ENCODE results near the gene CARS1.

The CARS1 gene

GRCh38 chr11:3007404-3008010 is 49.7 kb downstream of the CARS1 start:
- DNase-seq, result no peak

DNA sequence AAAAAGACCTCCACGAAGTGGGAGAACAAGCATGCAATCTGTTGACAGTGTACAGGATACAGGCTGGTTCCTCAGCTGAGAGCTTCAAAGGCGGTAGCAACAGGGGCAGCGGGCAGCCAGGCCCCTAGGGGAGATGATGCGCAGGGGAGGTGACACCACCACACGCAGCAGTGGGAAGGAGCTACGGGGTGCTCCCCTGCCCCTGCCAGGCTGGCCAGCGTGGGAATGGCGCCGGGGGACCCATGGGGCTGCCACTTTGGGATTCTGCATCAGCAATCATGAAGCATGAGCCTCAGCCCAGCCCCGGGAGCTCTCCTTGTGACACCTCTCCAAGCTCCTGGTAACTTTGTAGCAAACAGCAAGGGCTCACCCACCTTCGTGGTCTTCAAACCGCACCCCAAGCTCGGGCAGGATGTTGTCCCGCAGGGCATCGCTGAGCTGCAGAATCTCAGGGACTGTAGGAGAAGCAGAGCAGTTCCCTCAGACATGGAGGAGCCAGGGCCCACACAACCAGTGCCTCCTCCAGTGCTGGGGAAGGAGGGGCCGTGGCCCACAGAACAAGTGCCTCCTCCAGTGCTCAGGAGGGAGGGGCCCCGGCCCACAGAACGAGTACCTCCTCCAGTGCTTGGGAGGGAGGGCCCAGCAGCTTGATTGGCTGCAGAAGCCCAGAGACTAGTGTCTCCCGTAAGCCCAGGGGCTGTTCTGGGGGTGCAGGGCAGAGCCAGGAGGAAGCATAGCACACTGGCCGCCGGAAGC is 50.5 kb downstream of the CARS1 start:
- no peak for DNase-seq

GRCh38 chr11:3004481-3004880 is 52.7 kb downstream of the CARS1 start:
- DNase-seq, result no peak

- DNase-seq, result no peak
Measured at GRCh38 chr11:3003396-3004231, 53.6 kb downstream of the CARS1 start.

DNA sequence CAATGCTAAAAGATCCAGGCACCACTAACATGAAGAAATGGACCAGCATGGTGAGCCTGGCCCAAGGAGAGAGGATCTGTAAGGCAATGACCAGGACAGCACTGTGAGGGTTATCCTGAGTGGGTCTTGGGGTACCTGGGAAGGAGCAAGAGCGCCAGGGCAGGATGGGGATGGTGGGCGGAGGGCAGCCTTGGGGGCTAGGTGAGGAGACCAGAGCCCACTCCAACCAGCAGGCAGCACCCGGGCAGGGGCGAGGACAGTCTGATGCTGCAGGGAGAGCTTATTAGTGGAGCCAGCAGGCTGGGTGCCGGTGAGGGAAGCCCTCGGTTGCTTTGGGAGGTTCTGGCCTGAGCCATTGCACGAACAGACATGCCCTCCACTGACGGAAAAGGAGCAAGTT is 54.4 kb downstream of the CARS1 start:
- DNase-seq, result no peak

- DNase-seq, result no peak
Measured at GRCh38 chr11:3002351-3002861, 54.8 kb downstream of the CARS1 start.

- DNase-seq, result no peak
Measured at GRCh38 chr11:3001496-3001895, 55.7 kb downstream of the CARS1 start.

- peak; percentile 92 to 94 for DNase-seq
Measured at GRCh38 chr11:3000032-3000961, 56.9 kb downstream of the CARS1 start.

GRCh38 chr11:2999464-2999998 is 57.7 kb downstream of the CARS1 start:
- no peak for DNase-seq

- DNase-seq, result no peak
Measured at GRCh38 chr11:2998073-2998850, 59.0 kb downstream of the CARS1 start.

- no peak for DNase-seq
Measured at GRCh38 chr11:2997406-2997805, 59.8 kb downstream of the CARS1 start.

- DNase-seq, result no peak
Measured at GRCh38 chr11:2996976-2997375, 60.2 kb downstream of the CARS1 start.

GRCh38 chr11:2995893-2996554 is 61.2 kb downstream of the CARS1 start:
- DNase-seq, result no peak

- no peak for DNase-seq
Measured at GRCh38 chr11:2995031-2995561, 62.1 kb downstream of the CARS1 start.

DNA sequence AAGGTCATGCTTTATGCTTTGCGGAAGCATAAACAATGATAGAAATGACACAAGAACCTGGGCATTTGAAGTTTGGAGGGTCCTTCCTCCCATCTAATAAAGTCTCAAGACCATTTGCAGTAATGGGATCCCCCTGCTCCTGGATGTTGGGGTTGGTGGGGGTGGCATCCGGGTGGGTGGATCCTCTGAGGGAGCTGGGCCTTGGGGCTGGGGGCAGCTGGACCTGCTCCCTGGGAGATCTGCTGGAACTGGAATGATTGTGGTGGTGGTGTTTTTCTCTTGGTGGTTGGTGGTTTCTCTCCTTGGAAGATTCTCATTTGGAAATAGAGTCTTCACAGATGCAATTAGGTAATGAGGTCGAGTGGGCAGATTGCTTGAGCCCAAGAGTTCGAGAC is 62.9 kb downstream of the CARS1 start:
- no peak for DNase-seq

- DNase-seq, result no peak
Measured at GRCh38 chr11:2992997-2993325, 64.3 kb downstream of the CARS1 start.

DNA sequence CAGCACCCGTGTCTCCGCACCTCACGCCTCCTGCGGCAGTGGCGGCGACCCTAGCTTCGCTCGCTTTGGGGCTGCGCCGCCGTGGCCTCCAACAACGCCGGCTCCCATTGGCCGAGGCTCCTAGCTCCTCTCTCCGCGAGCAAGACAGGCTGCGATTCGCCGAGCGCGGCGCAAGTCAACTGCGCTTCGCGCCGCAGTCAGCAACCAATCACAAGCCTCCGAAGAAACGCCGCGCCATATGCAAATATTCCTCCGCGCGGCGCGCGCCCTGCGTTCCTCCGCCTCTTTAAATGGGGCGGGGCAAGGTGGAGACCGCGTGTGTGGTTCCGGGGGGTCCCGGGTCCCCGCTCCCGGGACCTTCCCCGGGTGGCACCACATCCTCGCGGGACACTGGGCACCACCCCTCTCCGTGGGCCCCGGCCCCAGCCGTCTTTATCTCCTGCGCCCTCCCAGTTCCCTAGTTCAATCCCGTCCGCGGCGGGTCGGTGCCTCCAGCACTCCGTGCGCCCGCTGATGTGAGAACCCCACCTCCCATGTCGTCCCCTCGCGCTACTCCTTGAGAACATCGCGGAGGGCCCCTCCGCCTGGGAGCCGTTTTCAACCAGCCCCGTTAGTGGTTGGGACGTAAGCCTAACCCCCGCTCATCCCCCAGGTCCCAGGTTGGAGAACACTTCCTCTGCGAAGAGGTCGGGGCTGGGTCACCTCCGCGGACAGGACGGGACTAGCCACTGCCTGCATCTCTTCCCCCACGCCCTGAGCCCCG is 64.8 kb downstream of the CARS1 start, which contains the start of gene NAP1L4:
Gene NAP1L4, minus strand, starts transcription at position 96 of the 763 bp plus-strand sequence. CDS start 13,109 bp downstream, outside the sequence.
- DNase-seq, result peak; percentile 96 to 99

GRCh38 chr11:2991452-2992233 is 65.6 kb downstream of the CARS1 start:
- DNase-seq, result peak; percentile 20 to 56
